HFF-Myc (cell line): Measurements from ENCODE around the gene GSDME.

ENCODE experiments used
- DNase-seq: peaks from one replicate; pipeline ENCODE4 v3.0.0-alpha.2; 2011; ENCODE audit warnings: low read depth; ENCODE audit errors: extremely low read depth
- H3K4me3 ChIP-seq: replicated peaks from 2 replicates; pipeline ENCODE4 v1.5.1; 2011; ENCODE audit warnings: low read depth, mild to moderate bottlenecking, control low read depth, low read length
- TF ChIP-seq, protein P1 (sequence below): IDR thresholded peaks from 2 replicates; pipeline ENCODE4 v1.5.1; 2012; ENCODE audit warnings: mild to moderate bottlenecking, low read depth, low read length, control low read depth; ENCODE audit errors: missing control alignments

GSDME gene

DNA sequence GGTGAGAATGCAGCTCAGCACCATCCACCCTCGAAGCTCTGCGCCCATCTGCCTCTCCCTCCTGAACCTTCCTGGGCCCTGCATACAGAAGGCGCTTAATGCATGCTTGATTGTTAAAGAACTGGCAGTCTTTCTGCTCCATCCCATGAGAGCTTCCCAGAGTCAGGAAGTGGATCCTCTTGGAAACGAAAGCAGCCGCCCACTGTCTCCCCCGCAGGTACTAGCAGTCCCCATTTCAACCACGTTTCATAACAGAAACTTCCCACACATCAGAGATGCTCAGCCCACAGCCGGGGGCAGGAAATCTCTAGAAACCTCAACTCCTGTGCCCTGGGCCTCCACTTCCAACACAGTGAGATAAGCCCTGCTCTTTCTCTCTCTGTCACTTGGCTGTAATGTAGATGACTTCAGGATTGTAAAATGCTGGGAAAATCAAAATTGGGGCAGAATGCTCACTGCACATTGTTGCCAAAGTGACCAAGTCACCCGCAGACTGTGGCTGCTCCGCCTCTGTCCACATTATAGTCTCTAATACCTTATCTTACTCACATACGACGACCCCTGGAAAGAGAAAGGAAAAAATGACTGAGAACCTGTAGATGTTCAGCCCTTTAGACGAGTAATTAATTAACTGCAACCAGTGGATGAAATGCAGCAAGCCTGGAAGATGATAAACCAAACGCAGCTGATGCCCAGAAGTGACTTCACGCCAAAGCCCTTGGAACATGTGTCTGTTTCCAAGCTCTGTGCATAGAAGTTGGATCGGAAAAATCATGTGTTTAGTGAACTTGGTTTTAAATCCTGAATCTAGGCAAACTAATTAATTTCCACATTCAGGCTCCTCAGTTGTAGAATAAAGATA, 28.5 kb downstream of the GSDME start:
- TF ChIP-seq, protein P1, sequence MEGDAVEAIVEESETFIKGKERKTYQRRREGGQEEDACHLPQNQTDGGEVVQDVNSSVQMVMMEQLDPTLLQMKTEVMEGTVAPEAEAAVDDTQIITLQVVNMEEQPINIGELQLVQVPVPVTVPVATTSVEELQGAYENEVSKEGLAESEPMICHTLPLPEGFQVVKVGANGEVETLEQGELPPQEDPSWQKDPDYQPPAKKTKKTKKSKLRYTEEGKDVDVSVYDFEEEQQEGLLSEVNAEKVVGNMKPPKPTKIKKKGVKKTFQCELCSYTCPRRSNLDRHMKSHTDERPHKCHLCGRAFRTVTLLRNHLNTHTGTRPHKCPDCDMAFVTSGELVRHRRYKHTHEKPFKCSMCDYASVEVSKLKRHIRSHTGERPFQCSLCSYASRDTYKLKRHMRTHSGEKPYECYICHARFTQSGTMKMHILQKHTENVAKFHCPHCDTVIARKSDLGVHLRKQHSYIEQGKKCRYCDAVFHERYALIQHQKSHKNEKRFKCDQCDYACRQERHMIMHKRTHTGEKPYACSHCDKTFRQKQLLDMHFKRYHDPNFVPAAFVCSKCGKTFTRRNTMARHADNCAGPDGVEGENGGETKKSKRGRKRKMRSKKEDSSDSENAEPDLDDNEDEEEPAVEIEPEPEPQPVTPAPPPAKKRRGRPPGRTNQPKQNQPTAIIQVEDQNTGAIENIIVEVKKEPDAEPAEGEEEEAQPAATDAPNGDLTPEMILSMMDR: no peak
- H3K4me3 ChIP-seq: no peak overlapping the region
- DNase-seq: no peak

DNA sequence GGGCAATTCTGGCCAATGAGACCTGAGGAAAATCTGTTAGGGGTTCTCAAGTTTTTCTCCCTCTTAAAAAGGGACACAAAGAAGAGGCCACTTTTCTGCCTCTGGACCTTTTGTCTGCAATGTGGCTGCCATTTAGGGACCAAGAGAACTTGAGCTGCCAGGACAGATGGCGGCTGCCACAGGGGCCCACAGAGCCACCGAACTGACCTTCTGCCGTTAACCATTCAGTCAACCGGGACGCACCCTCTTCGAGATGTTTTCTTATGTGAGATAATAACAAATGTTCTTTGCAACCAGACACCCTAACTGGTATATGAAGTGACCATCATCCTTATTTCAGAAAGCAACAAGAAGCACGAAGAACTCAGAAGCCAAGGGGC, 29.2 kb downstream of the GSDME start:
- no peak overlapping the region for H3K4me3 ChIP-seq
- TF ChIP-seq, protein P1: no peak
- DNase-seq: no peak

DNA sequence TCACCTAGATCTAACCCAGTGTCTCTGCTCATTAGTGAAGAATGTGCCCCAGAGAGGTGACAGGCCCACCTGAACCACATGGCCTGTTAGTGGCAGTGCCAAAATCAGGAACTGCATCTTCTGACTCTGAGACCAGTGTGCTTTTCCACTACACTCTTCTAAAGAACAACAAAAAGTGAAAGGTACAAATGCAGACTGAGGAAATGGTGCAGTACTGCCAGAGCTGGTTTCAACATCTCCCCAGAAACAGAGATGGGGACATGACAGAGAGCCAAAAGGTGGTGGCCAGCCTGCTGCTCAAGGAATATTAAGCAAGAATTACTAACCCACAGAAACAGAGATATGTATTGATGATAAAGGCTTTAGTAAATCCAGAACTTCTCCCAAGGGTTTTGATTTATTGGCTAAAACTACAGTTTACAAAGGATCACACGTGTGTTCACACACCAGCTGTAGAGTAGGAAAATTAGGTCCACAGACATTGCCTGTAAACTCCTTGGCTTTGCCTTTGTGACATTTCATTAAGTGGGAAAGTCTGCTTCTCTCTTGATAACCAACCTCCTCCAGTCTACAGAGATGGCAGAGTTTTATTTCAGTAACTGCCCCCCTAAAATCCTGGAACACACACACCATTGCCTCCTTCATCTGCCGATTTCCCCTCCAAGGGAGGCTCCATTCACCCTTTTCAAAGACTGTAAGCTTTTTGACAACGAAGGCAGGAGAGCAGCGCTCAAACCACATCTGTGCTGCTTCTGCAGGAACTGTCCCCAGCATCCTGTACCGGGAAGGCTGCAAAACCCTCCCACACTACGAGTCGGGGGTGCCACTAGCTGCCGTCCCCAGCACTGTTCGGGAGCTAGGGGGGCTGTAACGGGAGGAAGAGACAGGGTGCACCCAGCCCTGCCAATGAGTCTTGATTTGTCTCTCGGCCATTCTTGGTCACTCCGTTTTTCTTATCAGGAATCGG, 29.8 kb downstream of the GSDME start:
- H3K4me3 ChIP-seq: no peak overlapping the region
- TF ChIP-seq, protein P1: no peak
- no peak for DNase-seq

DNA sequence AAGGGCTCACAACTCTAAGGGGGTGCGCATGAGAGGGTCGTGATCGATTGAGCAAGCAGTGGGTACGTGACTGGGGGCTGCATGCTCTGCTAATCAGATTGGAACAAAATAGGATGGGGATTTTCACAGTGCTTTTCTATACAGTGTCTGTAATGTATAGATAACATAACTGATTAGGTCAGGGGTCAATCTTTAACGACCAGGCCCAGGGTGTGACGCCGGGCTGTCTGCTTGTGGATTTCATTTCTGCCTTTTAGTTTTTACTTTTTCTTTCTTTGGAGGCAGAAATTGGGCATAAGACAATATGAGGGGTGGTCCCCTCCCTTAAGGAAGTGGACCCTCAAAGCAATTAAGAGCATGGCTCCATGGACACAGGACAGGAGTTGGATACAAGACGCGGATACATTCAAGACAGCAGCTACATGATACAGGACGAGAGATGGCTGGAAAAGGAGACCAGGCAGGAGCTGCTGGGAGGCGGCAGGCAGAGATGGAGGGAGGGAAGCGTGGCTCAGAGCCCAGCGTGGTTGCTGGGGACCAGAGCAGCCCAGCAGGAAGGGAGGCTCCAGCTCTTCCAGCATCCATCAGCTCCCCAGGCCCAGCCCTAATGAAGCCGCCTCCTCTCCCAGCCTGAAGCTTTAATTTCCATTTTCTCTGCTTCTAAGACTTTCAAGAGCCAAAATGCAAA, 31.6 kb downstream of the GSDME start:
- DNase-seq: no peak
- TF ChIP-seq, protein P1: no peak
- H3K4me3 ChIP-seq: no peak overlapping the region

DNA sequence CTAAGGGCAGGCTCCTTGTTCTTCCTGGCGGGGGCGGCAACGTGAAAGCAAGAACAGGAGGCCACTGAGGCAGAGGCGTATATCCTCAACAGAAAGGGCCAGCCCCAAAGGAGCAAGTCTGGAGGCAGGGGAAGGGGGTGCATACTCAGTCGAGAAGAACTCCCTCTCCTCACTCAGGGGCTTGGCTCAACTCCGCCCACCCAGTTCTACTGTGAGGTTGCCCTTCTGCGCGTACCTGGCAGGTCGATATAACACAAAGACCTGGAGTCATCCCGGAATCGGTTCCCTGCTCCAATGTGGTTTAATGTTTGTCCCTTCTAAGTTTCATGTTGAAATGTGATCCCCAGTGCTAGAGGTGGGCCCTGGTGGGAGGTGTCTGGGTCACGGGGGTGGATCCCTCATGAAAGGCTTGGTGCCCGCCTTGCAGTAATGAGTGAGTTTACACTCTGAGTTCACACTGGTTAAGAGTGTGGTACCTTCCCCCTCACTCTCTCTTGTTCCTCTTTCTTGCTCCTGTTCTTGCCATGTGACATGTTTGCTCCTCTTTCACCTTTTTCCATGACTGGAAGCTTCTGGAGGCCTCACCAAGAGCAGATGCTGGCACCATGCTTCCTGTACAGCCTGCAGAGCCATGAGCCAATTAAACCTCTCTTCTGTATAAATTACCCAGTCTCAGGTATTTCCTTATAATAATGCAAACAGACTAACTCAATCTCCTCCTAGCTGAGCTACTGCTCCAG, 32.6 kb downstream of the GSDME start:
- TF ChIP-seq, protein P1: no peak
- no peak for DNase-seq
- no peak overlapping the region for H3K4me3 ChIP-seq

DNA sequence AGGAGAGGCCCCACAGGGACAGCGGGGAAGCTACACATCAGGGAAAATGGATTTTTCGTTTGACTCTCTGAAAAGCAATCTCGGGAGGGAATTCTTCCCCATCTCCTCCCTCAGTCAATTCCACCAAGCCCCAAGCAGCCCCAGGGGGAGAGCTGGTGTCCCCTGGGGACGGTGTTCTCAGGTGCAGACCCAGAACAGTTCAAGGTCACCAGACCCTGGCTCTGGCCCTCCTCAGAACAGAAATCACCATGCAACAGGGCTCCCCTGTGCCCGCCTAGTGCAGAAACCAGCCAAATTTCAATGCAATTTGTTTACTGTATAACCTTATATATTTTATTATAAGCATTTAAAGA, 34.1 kb downstream of the GSDME start:
- H3K4me3 ChIP-seq: no peak overlapping the region
- TF ChIP-seq, protein P1: no peak
- DNase-seq: no peak
